Smooth muscle cell (in vitro differentiated cells): ENCODE data around the gene EIPR1. TPM values are rescaled to one million over a fixed set of nuclear protein-coding genes. Genes with fewer than 3 reads are reported as not detected.

Source experiments
- DNase-seq: peaks from one replicate; lab custom pipeline; 2025; ENCODE audit not compliant: unreplicated experiment; lab: John Stamatoyannopoulos, UW
- H2AFZ ChIP-seq: fragments of 200-600 bp; sonication (generic); 2 replicates; pipeline ENCODE4 v1.6.0; 2016; ENCODE audit warnings: antibody characterized with exemption, low read depth, mild to moderate bottlenecking
- H3F3A ChIP-seq: fragments of 200-600 bp; sonication (generic); 2 replicates; pipeline ENCODE4 v1.6.0; 2017; ENCODE audit warnings: antibody characterized with exemption, low read depth
- H3K27ac ChIP-seq: fragments of 200-600 bp; sonication (generic); 2 replicates; pipeline ENCODE4 v1.5.1; 2016; ENCODE audit warnings: low read depth, mild to moderate bottlenecking
- H3K27me3 ChIP-seq: fragments of 200-600 bp; sonication (generic); 2 replicates; pipeline ENCODE4 v1.6.1; 2016; ENCODE audit warnings: low read depth, mild to moderate bottlenecking
- H3K36me3 ChIP-seq: fragments of 200-600 bp; sonication (generic); 2 replicates; pipeline ENCODE4 v1.5.1; 2016; ENCODE audit warnings: low read depth
- H3K4me1 ChIP-seq: fragments of 200-600 bp; sonication (generic); 2 replicates; pipeline ENCODE4 v1.5.1; 2016; ENCODE audit warnings: low read depth
- H3K4me2 ChIP-seq: fragments of 200-600 bp; sonication (generic); 2 replicates; pipeline ENCODE4 v1.6.0; 2016; ENCODE audit warnings: mild to moderate bottlenecking
- H3K4me3 ChIP-seq: fragments of 200-600 bp; sonication (generic); 2 replicates; pipeline ENCODE4 v1.5.1; 2016; ENCODE audit warnings: mild to moderate bottlenecking
- H3K79me2 ChIP-seq: fragments of 200-600 bp; sonication (generic); 2 replicates; pipeline ENCODE4 v1.6.0; 2016; ENCODE audit warnings: low read depth, mild to moderate bottlenecking
- H3K9ac ChIP-seq: fragments of 200-600 bp; sonication (generic); 2 replicates; pipeline ENCODE4 v1.6.0; 2016; ENCODE audit warnings: low read depth
- H3K9me3 ChIP-seq: fragments of 200-600 bp; sonication (generic); replicated peaks from 2 replicates; pipeline ENCODE4 v1.5.1; 2016; ENCODE audit warnings: low read depth
- H4K20me1 ChIP-seq: fragments of 200-600 bp; sonication (generic); 2 replicates; pipeline ENCODE4 v1.6.0; 2016; ENCODE audit warnings: low read depth
- WGBS: methylation state at CpG from one replicate; pipeline ENCODE4 v1.1.7; 2016; ENCODE audit warnings: low lambda C conversion rate; 5-methylcytosine and 5-hydroxymethylcytosine counted together
- polyA plus RNA-seq: library from polyadenylated mRNA; unstranded; fragments of >200 nt; fragmentation: Nextera tagmentation; extraction: Ambion mirVana; gene quantifications from 2 replicates; pipeline ENCODE4 v1.2.1, GENCODE V29; 2016
- total RNA-seq: library from RNA; depleted of rRNA; stranded (reverse); fragments of >200 nt; gene quantifications from 2 replicates; pipeline ENCODE4 v1.2.3, GENCODE V29; 2014
- TF ChIP-seq, protein P1 (sequence below): fragments of 200-600 bp; sonication (generic); IDR thresholded peaks from 2 replicates; pipeline ENCODE4 v1.5.1; 2017; ENCODE audit warnings: borderline replicate concordance, mild to moderate bottlenecking, antibody characterized with exemption; ENCODE audit not compliant: insufficient read depth, poor library complexity, severe bottlenecking

Gene EIPR1
- total and polyA plus RNA-seq, 2 experiments from 2014 or later: 18.5 to 23.1 TPM

DNA sequence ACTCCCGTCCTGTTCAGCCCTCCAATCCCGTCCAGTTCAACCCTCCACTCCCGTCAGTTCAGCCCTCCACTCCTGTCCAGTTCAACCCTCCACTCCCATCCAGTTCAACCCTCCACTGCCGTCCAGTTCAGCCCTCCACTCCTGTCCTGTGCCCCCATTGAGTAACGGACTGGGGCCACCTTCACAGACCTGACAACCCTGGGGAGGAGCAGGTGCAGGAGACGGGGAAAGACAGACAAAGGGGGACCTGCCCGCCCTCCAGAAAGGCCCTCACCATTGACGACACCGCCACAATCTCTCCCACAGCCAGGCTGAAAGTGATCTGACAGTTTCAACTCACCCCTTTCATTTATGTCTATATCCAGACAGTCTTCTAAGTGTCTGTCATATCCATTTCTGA, 72.2 kb downstream of the EIPR1 start:
- no peak for DNase-seq
- no peak overlapping the region for H3K4me3 ChIP-seq
- no peaks in the 10 kb centered on the region for H3K9me3 ChIP-seq
- H3K27me3 ChIP-seq: no peaks in the 10 kb centered on the region
- TF ChIP-seq, protein P1, sequence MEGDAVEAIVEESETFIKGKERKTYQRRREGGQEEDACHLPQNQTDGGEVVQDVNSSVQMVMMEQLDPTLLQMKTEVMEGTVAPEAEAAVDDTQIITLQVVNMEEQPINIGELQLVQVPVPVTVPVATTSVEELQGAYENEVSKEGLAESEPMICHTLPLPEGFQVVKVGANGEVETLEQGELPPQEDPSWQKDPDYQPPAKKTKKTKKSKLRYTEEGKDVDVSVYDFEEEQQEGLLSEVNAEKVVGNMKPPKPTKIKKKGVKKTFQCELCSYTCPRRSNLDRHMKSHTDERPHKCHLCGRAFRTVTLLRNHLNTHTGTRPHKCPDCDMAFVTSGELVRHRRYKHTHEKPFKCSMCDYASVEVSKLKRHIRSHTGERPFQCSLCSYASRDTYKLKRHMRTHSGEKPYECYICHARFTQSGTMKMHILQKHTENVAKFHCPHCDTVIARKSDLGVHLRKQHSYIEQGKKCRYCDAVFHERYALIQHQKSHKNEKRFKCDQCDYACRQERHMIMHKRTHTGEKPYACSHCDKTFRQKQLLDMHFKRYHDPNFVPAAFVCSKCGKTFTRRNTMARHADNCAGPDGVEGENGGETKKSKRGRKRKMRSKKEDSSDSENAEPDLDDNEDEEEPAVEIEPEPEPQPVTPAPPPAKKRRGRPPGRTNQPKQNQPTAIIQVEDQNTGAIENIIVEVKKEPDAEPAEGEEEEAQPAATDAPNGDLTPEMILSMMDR: no peak
- H3K9ac ChIP-seq: no peak overlapping the region
- no peak overlapping the region for H2AFZ ChIP-seq
- peaks cover 7% of the 10 kb centered on the region for H3K4me1 ChIP-seq
- no peaks in the 10 kb centered on the region for H3K36me3 ChIP-seq
- peaks cover 5% of the 10 kb centered on the region for H4K20me1 ChIP-seq
- no peaks in the 10 kb centered on the region for H3K79me2 ChIP-seq
- no peak overlapping the region for H3K27ac ChIP-seq
- no peaks in the 10 kb centered on the region for H3F3A ChIP-seq
- no peak overlapping the region for H3K4me2 ChIP-seq
- 96% methylated on average over 9 of the region's 9 CpGs for WGBS

DNA sequence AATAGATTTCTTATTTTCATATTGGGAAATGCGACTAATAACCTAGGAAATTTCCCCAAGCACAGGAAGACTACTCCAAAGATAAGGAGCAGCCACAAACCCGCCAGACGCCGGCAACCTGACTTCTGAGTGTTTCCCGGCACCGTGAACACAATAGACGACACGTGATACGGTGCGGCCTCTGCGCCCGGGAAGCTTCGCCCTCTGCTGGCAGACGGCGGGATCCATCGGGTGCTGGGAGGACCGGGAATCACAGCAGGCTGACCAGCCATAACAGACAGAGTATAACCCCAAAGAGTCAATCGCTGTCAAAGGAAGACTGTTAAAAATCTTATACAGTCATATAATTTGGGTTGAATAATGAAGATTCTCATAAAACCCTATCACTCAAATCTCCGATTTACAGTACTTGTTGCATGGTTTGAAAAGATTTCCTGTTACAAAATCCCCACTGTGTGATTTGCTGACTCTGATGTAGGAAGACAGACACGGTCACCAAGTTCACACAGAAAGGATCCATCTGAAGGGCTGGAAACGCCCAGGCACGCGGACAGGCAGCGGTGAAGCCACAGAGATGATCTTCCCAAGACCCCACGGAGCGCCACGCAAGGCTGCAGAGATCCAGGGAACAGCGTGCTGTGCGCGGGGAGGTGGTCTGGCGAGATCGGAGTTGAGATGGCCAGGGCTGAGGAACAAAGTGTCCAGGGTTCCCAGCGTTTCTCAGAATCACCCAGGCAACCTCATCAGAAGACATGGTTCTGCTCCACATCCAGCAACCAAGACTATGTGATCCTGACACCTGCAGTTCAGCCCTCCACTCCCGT, 73.8 kb downstream of the EIPR1 start:
- TF ChIP-seq, protein P1: peak; percentile 91
- H3K27ac ChIP-seq: no peak overlapping the region
- H3K27me3 ChIP-seq: no peaks in the 10 kb centered on the region
- no peaks in the 10 kb centered on the region for H3F3A ChIP-seq
- no peaks in the 10 kb centered on the region for H3K36me3 ChIP-seq
- H3K79me2 ChIP-seq: no peaks in the 10 kb centered on the region
- peaks cover 8% of the 10 kb centered on the region for H4K20me1 ChIP-seq
- no peak overlapping the region for H2AFZ ChIP-seq
- no peaks in the 10 kb centered on the region for H3K9me3 ChIP-seq
- 39% methylated on average over 34 of the region's 34 CpGs for WGBS
- H3K9ac ChIP-seq: peak overlapping the region; percentile 48
- H3K4me1 ChIP-seq: peaks cover 7% of the 10 kb centered on the region
- DNase-seq: peak; percentile 55
- H3K4me3 ChIP-seq: peak overlapping the region; percentile 32
- peak overlapping the region; percentile 79 for H3K4me2 ChIP-seq

DNA sequence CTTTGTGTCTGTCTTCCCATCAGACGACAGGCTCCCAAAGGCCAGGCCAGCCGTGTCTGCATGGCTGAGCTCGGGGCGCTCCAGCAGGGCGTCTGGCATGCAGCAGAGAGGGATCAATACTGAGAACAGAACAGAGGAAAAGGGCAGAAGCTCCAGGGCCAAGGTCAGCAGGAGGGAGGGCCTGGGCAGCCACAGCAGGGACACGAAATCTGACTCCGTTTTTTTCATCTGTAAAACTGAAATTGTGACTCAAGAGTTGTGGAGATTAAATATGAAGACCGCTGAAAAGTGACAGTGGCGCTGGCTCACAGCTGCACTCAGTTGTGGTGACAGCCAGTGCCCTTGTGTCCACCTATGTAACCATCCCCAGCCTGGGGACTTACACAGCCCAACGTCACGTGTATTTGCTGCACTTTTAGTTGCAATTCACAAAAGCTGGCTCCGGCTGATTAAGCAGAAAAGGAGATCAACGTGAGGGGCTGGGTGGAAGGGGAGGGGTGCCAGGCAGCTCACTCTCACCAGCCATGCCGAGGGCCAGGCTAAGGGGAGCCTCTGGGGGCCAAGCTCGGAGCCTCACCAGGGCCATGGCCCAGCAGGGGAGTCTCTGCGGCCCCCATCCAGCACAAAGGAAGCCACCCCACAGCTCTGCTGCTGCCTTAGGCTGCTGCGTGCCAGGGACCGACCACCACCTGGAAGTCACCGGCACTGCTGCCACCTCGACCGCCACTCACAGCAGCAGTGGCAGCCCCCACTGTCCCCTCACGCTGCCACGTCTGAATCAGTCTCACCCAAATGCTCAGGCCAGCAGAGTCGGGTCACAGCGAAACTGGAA, 74.7 kb downstream of the EIPR1 start:
- Histone ChIP-seq H3K4me3 (peak overlapping the region; percentile 32), H3K79me2 (no peaks in the 10 kb centered on the region), H3K4me2 (peak overlapping the region; percentile 79), H3K27me3 (no peaks in the 10 kb centered on the region), H3K27ac (no peak overlapping the region), H2AFZ (no peak overlapping the region), H3K9ac (peak overlapping the region; percentile 48), H3K36me3 (no peaks in the 10 kb centered on the region), H3K4me1 (peaks cover 7% of the 10 kb centered on the region), H4K20me1 (peaks cover 6% of the 10 kb centered on the region), H3F3A (no peaks in the 10 kb centered on the region), H3K9me3 (no peaks in the 10 kb centered on the region)
- WGBS: 73% methylated on average over 25 of the region's 25 CpGs
- TF ChIP-seq, protein P1: no peak
- no peak for DNase-seq
